ENCODE results near the gene AHSA1.

DNA sequence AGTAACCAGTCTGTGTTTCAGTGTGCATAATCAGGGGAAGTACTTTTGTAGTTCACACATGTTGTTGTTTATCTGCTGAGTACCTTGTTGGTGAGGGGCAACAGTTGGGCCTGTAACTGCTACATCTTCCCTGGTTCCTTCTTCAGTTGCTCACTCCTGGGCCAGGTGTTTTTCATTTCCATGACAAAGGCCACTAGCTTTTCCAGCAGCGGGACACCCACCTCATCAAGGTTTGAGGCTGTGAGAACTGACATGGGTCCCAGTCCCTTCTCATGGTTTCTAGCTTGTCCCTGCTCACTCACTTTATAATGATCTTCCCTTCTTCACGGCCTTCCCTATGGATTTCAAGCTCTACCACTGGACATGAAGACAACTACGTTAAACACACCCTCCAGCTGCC, 33.0 kb upstream of the AHSA1 start:
- no peak for TF ChIP-seq CTCF (conservative IDR thresholded peaks at IDR 0.05)
- TF ChIP-seq ZFX (IDR thresholded peaks at IDR 0.05): no peak

Data from C4-2B (cell line).